ENCODE data around the gene ZBTB3.

The ZBTB3 gene

GRCh38 chr11:62753736-62754603 is at the start of gene ZBTB3:
TSS of gene ZBTB3 (minus strand) at chr11:62754160. CDS start at chr11:62753664, 496 bp downstream.
- peak within 1 kb of the TSS; percentile 91 to 98 (median 97) for H3K27ac Mint-ChIP-seq

GRCh38 chr11:62801071-62801470 is 47.1 kb upstream of the ZBTB3 start:
- Mint-ChIP-seq H3K27me3 (ENCODE audit: low read depth) (no peaks in the 10 kb centered on the region), H3K4me1 (peaks cover 21% of the 10 kb centered on the region), H3K9me3 (no peaks in the 10 kb centered on the region), H3K27ac (no peak overlapping the region), H3K36me3 (ENCODE audit: low read depth) (peaks cover 67% of the 10 kb centered on the region), H3K4me3 (no peak overlapping the region)
- no peak for TF ChIP-seq CTCF (IDR thresholded peaks at IDR 0.05; ENCODE audit: unreplicated experiment in 3 of 3)

More at GRCh38 chr11:62753736-62754603, at the start of gene ZBTB3:
- Mint-ChIP-seq H3K36me3 (ENCODE audit: low read depth) (peaks cover 14% of the 10 kb centered on the region), H3K4me3 (peak within 1 kb of the TSS; percentile 87 to 97 (median 94)), H3K27me3 (ENCODE audit: low read depth) (no peaks in the 10 kb centered on the region), H3K4me1 (peaks cover 10% of the 10 kb centered on the region), H3K9me3 (no peaks in the 10 kb centered on the region)
- TF ChIP-seq CTCF (IDR thresholded peaks at IDR 0.05; ENCODE audit: unreplicated experiment in 3 of 3) = no peak

GRCh38 chr11:62799486-62799885 is 45.5 kb upstream of the ZBTB3 start:
- TF ChIP-seq CTCF (IDR thresholded peaks at IDR 0.05; ENCODE audit: unreplicated experiment in 3 of 3) = no peak

GRCh38 chr11:62796281-62796680 is 42.3 kb upstream of the ZBTB3 start:
- Mint-ChIP-seq H3K9me3 (no peaks in the 10 kb centered on the region), H3K27me3 (ENCODE audit: low read depth) (no peaks in the 10 kb centered on the region), H3K4me1 (peaks cover 5% of the 10 kb centered on the region), H3K36me3 (ENCODE audit: low read depth) (peaks cover 74% of the 10 kb centered on the region), H3K4me3 (no peak overlapping the region), H3K27ac (no peak overlapping the region)
- no peak for TF ChIP-seq CTCF (IDR thresholded peaks at IDR 0.05; ENCODE audit: unreplicated experiment in 3 of 3)

More at GRCh38 chr11:62799486-62799885, 45.5 kb upstream of the ZBTB3 start:
- H3K27me3 Mint-ChIP-seq (ENCODE audit: low read depth) = no peaks in the 10 kb centered on the region
- H3K9me3 Mint-ChIP-seq = no peaks in the 10 kb centered on the region
- peaks cover 12% of the 10 kb centered on the region for H3K4me1 Mint-ChIP-seq
- peaks cover 82% of the 10 kb centered on the region for H3K36me3 Mint-ChIP-seq (ENCODE audit: low read depth)
- peak overlapping the region in 1 of 3 experiments; percentile 22 for H3K4me3 Mint-ChIP-seq
- no peak overlapping the region for H3K27ac Mint-ChIP-seq

GRCh38 chr11:62794201-62794775 is 40.3 kb upstream of the ZBTB3 start:
- Mint-ChIP-seq H3K9me3 (no peaks in the 10 kb centered on the region), H3K27ac (peak overlapping the region in 1 of 3 experiments; percentile 45), H3K36me3 (ENCODE audit: low read depth) (peaks cover 70% of the 10 kb centered on the region), H3K4me1 (peaks cover 24% of the 10 kb centered on the region), H3K27me3 (ENCODE audit: low read depth) (no peaks in the 10 kb centered on the region), H3K4me3 (peak overlapping the region; percentile 18 to 45 (median 35))
- no peak for TF ChIP-seq CTCF (IDR thresholded peaks at IDR 0.05; ENCODE audit: unreplicated experiment in 3 of 3)
